Heart right ventricle (tissue), 16 donors: ENCODE data around the gene CSMD2. TPM values are rescaled to one million over a fixed set of nuclear protein-coding genes. Genes with fewer than 3 reads are reported as not detected.

ENCODE experiments used
- ATAC-seq, 8 donors: fragments of 200-7000 bp; cut with Tn5 transposase; one replicate each; pipeline ENCODE4 v1.9.1; 2020; ENCODE audit warnings: mild to moderate bottlenecking in 8 of 8, moderate library complexity in 8 of 8, moderate number of reproducible peaks in 1 of 8
- DNase-seq, 2 donors: peaks; one replicate each; pipeline ENCODE4 v3.0.0-alpha.2; 2020
- H3K27ac ChIP-seq, 10 donors: fragments of 200-600 bp; sonication (generic) in 2 of 10; one replicate each; pipeline versions ENCODE4 v1.5.0 to v1.8.0; 2020 to 2022; ENCODE audit warnings: mild to moderate bottlenecking in 3 of 10
- H3K27me3 ChIP-seq, 7 donors: fragments of 200-600 bp; one replicate each; pipeline ENCODE4 v1.8.0; 2021 to 2022; ENCODE audit warnings: mild to moderate bottlenecking in 2 of 7
- H3K36me3 ChIP-seq, 9 donors: fragments of 200-600 bp; sonication (generic) in 1 of 9; one replicate each; pipeline versions ENCODE4 v1.5.0 to v1.8.0; 2020 to 2022; ENCODE audit warnings: mild to moderate bottlenecking in 2 of 9
- H3K4me1 ChIP-seq, 9 donors: fragments of 200-600 bp; sonication (generic) in 1 of 9; one replicate each; pipeline versions ENCODE4 v1.5.0 to v1.8.0; 2020 to 2022; ENCODE audit warnings: mild to moderate bottlenecking in 4 of 9
- H3K4me3 ChIP-seq, 10 donors: fragments of 200-600 bp; sonication (generic) in 2 of 10; one replicate each; pipeline versions ENCODE4 v1.5.0 to v1.8.0; 2020 to 2022; ENCODE audit warnings: mild to moderate bottlenecking in 7 of 10, moderate library complexity in 2 of 10
- H3K9me3 ChIP-seq, 11 donors: fragments of 200-600 bp in 10 of 11; sonication (generic) in 2 of 11; one replicate each; pipeline versions ENCODE4 v1.5.0 to v1.8.0; 2013 to 2022; ENCODE audit warnings: mild to moderate bottlenecking in 2 of 11, control low read depth in 1 of 11, moderate library complexity in 1 of 11
- WGBS, 2 donors: extraction: QIAGEN DNeasy Blood & Tissue Kit; methylation state at CpG; one replicate each; pipeline ENCODE4 v1.1.7; 2013; ENCODE audit warnings: inconsistent platforms in 1 of 2; 5-methylcytosine and 5-hydroxymethylcytosine counted together
- intact Hi-C, 10 donors: fragments of 100-400 bp; cut with DNase I; formaldehyde crosslinking; loops; one replicate each; pipeline versions ENCODE4 v1.11.1 to v1.14.2; 2022
- polyA plus RNA-seq, 2 donors: library from polyadenylated mRNA; stranded (reverse); fragments of 200-250 nt; gene quantifications; one replicate each; pipeline ENCODE4 v1.2.3, GENCODE V29; 2013
- total RNA-seq, 10 donors: library from RNA; stranded (reverse); fragmentation: NEBNext Ultra II Directional in 3 of 10; extraction: Animal tissue kit (Norgen Biotek cat#: 25700) in 3 of 10; gene quantifications; one replicate each; pipeline versions ENCODE4 v1.2.1 to v1.2.4, GENCODE V29; 2021 to 2023
- TF ChIP-seq, protein P1 (sequence below), 9 donors: fragments of 200-600 bp; sonication (generic) in 2 of 9; IDR thresholded peaks; one replicate each; pipeline versions ENCODE4 v1.5.0 to v1.8.0; 2021 to 2022; ENCODE audit warnings: antibody characterized with exemption in 9 of 9, mild to moderate bottlenecking in 5 of 9, moderate library complexity in 1 of 9
- donor health status: Arrhythmogenic right ventricular cardiomyopathy.
- donor health status: ischemic (EF 13 %, LVEDD 7.1; RV severe dilation, severe dysfunction).
- donor health status: healthy with polysubstance abuse.
- donor health status: DM: no; HTN: yes; CAD: no.
- donor health status: DM: no; HTN: no; CAD: no.
- donor health status: ischemic (EF 25% LVEDD 6.9; RV normal size, moderate dysfunction).
- donor health status: ischemic (EF 25% LVEDD 5.7; RV mildly dilated, moderate dysfunction).
- donor health status: healthy.
- donor health status: DM: yes; HTN: yes; CAD: no.
- donor health status: Ischemic cardiomyopathy.
- donor health status: ischemic (EF 35%, LVEDD 5.7; RV mildly dilated, moderate dysfunction).
- donor health status: nonischemic (EF 11% LVEDD 7.7; RV severe dilation, severe dysfunction).
- donor health status: DM: yes; HTN: yes; CAD: no.
- donor health status: PGD.
- donor health status: ischemic (EF 29% LVEDD 5.4; RV normal size, mild dysfunction).
- donor health status: nonischemic (EF 23%, LVEDD 6.1; RV moderate dilation, normal function).

Gene CSMD2
- total and polyA plus RNA-seq, 12 donors, result 0.04 to 0.97 (median 0.14) TPM; not detected in 1

DNA sequence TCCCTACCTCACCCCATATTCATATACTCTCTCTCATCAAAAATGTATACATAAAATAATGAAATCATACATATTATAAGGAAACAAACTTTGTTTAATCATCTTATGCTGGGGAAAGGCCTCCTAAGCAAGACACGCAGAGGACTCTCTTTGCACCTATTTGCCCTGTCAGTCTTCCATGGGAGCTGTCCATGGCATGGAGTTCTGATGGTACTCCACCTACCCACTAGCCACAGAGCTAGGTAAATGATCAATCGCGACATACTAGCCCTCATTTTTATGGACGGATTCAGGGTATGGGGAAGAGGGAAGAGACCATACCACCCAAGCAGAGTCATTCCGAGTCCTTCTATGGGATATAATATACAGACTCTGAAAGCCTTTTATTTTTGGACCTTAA is 131.0 kb downstream of the CSMD2 start:
- intact Hi-C loops, result no loop called here

DNA sequence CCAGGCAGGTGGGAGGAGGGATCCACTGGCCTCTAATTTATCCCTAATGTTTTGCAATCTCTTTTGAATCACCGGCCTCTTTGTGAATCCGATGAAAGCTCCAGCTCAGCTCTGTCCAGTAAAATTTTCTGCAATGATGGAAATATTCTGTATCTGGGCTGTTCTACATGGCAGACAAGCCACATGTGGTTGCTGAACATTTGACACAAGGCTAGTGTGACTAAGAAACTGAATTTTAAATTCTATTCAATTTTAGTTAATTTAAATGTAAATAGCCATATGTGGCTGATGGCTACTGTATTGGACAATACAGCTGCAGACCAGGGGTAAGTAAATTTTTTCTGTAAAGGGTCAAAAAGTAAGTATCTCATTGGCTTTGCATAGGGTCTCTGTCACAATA is 135.1 kb downstream of the CSMD2 start:
- Histone ChIP-seq H3K9me3 (no peaks in the 10 kb centered on the region), H3K4me3 (no peak overlapping the region), H3K36me3 (no peaks in the 10 kb centered on the region), H3K27me3 (peaks cover 0 to 16% (median 5%) of the 10 kb centered on the region in 7 donors), H3K27ac (no peak overlapping the region), H3K4me1 (no peaks in the 10 kb centered on the region)
- TF ChIP-seq, protein P1, sequence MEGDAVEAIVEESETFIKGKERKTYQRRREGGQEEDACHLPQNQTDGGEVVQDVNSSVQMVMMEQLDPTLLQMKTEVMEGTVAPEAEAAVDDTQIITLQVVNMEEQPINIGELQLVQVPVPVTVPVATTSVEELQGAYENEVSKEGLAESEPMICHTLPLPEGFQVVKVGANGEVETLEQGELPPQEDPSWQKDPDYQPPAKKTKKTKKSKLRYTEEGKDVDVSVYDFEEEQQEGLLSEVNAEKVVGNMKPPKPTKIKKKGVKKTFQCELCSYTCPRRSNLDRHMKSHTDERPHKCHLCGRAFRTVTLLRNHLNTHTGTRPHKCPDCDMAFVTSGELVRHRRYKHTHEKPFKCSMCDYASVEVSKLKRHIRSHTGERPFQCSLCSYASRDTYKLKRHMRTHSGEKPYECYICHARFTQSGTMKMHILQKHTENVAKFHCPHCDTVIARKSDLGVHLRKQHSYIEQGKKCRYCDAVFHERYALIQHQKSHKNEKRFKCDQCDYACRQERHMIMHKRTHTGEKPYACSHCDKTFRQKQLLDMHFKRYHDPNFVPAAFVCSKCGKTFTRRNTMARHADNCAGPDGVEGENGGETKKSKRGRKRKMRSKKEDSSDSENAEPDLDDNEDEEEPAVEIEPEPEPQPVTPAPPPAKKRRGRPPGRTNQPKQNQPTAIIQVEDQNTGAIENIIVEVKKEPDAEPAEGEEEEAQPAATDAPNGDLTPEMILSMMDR (IDR thresholded peaks at IDR 0.05), result no peak
- no peak for DNase-seq
- ATAC-seq, result no peak
- intact Hi-C loops, result no loop called here
- 96 to 98% methylated on average over 2 of the region's 2 CpGs for WGBS, 2 donors

More for the DNA sequence above, 131.0 kb downstream of the CSMD2 start:
- Histone ChIP-seq H3K4me3 (no peak overlapping the region), H3K27me3 (peaks cover 0 to 16% (median 5%) of the 10 kb centered on the region in 7 donors), H3K4me1 (no peaks in the 10 kb centered on the region), H3K36me3 (no peaks in the 10 kb centered on the region), H3K27ac (no peak overlapping the region), H3K9me3 (no peaks in the 10 kb centered on the region)
- ATAC-seq (no peak), DNase-seq (no peak)
- 55 to 80% methylated on average over 5 of the region's 5 CpGs for WGBS, 2 donors
- TF ChIP-seq, protein P1 (IDR thresholded peaks at IDR 0.05), result no peak

DNA sequence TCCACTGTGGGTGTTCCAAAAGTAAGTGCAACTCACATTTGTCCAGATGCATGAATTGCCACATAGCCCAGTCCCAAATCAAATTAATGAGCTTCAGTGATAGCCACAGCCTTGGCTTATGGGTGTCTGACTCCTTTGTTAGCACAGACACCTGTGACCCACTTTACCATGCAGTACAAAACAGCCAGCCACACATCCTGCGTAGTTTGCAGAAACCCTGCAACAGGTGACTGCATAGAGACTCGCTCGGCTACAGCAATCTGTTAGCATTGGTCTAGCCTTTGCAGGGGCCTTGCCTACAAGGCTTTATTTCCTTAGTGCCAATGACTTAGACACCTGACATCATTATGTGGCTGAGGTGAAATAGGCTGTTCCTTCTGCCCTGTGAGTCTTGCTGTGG is 135.5 kb downstream of the CSMD2 start:
- H3K9me3 ChIP-seq, result no peaks in the 10 kb centered on the region
- ATAC-seq, result no peak
- H3K27me3 ChIP-seq, result peaks cover 0 to 16% (median 5%) of the 10 kb centered on the region in 7 donors
- H3K27ac ChIP-seq, result no peak overlapping the region
- H3K4me3 ChIP-seq, result no peak overlapping the region
- intact Hi-C loops, result no loop called here
- no peaks in the 10 kb centered on the region for H3K36me3 ChIP-seq
- 88 to 92% methylated on average over 3 of the region's 3 CpGs for WGBS, 2 donors
- H3K4me1 ChIP-seq, result no peaks in the 10 kb centered on the region
- TF ChIP-seq, protein P1 (IDR thresholded peaks at IDR 0.05), result no peak
- no peak for DNase-seq

DNA sequence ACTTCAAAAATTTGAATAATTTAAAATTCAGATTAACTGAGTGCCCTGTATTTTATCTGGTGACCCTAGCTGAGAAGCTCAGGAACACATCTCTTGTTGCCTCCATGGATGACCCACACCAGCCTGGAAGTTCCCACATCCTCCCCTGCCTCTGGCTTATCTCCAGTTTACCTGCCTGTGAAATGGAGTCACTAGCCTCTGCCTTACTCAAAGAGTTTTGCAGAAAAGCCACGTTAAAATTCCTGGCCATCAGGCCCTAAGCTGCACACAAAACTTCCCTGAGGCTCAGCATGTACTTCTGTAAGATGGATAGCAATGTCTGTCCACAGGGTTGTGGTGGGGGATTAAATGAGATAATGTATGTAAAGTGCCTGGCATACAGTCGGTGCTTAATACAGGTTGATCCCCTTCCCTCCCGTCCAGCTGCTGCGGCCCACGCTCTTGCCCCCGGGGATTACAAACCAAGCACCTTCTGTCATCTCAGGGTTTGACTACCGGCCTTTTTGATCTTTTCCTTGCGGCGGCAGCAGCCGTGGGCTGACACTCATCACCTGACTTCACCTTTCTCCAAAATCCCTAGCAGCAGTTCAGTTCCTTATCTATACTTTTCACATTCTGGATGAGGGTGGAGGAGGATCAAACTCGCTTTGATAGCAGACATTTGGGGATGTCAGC is 136.5 kb downstream of the CSMD2 start:
- ATAC-seq (no peak), DNase-seq (no peak)
- no peak overlapping the region for H3K27ac ChIP-seq
- TF ChIP-seq, protein P1 (IDR thresholded peaks at IDR 0.05), result no peak
- no peaks in the 10 kb centered on the region for H3K4me1 ChIP-seq
- H3K9me3 ChIP-seq, result no peaks in the 10 kb centered on the region
- H3K27me3 ChIP-seq, result peaks cover 0 to 17% (median 7%) of the 10 kb centered on the region in 7 donors
- no peak overlapping the region for H3K4me3 ChIP-seq
- WGBS, 2 donors, result 74% methylated on average over 11 of the region's 11 CpGs
- intact Hi-C loops, result no loop called here
- H3K36me3 ChIP-seq, result no peaks in the 10 kb centered on the region
